Prostate gland (tissue), 2 donors: ENCODE results near the gene NEGR1. TPM values are rescaled to one million over a fixed set of nuclear protein-coding genes. Genes with fewer than 3 reads are reported as not detected.

Experiments used
- DNase-seq: peaks from one replicate; pipeline ENCODE4 v3.0.0-alpha.2; 2019; ENCODE audit warnings: low spot score
- H3K27ac ChIP-seq, 2 donors: fragments of 200-600 bp; sonication (generic); 2 replicates each; pipeline ENCODE4 v1.5.1; 2017 to 2019
- H3K27me3 ChIP-seq: fragments of 200-600 bp; sonication (generic); replicated peaks from 2 replicates; pipeline ENCODE4 v1.5.1; 2019; ENCODE audit not compliant: insufficient read depth
- H3K36me3 ChIP-seq, 2 donors: fragments of 200-600 bp; sonication (generic); 1 replicate in 1 of 2; 2 replicates in 1 of 2; pipeline versions ENCODE4 v1.5.1 to v1.8.1; 2017 to 2019
- H3K4me1 ChIP-seq: fragments of 200-600 bp; sonication (generic); replicated peaks from 2 replicates; pipeline ENCODE4 v1.5.1; 2019
- H3K4me3 ChIP-seq, 2 donors: fragments of 200-600 bp; sonication (generic); 2 replicates each; pipeline ENCODE4 v1.5.1; 2017 to 2019
- H3K9me3 ChIP-seq: fragments of 200-600 bp; sonication (generic); 2 replicates; pipeline ENCODE4 v1.5.1; 2017
- CTCF ChIP-seq, 4 experiments: fragments of 200-600 bp in 2 of 4; fragments of 450-650 bp in 2 of 4; sonication (generic) in 2 of 4; IDR thresholded peaks; 1 replicate in 3 of 4; 2 replicates in 1 of 4; pipeline ENCODE4 v1.5.1; 2016 to 2019; ENCODE audit warnings: antibody characterized with exemption in 4 of 4, mild to moderate bottlenecking in 2 of 4, moderate library complexity in 2 of 4
- POLR2A ChIP-seq: fragments of 450-650 bp; IDR thresholded peaks from one replicate; pipeline ENCODE4 v1.6.1; 2016; ENCODE audit warnings: antibody characterized with exemption, mild to moderate bottlenecking
- POLR2AphosphoS5 ChIP-seq: sonication (generic); formaldehyde crosslinking; IDR thresholded peaks from one replicate; pipeline ENCODE4 v1.6.1; 2017; ENCODE audit warnings: antibody characterized with exemption
- WGBS: methylation state at CpG from one replicate; pipeline ENCODE4 v1.1.5; 2018; 5-methylcytosine and 5-hydroxymethylcytosine counted together
- intact Hi-C: fragments of 100-400 bp; cut with DNase I; formaldehyde crosslinking; loops from one replicate; pipeline ENCODE4 v1.14.2; 2022
- total RNA-seq, 2 donors: library from RNA; depleted of rRNA; stranded (reverse); fragments of >200 nt; gene quantifications; one replicate each; pipeline ENCODE4 v1.1.0, GENCODE V29; 2016

The NEGR1 gene
- 1 to 10 TPM; 2.3 to 7.6 TPM for total RNA-seq

GRCh38 chr1:72282271-72283021 lies at the start of gene NEGR1:
Gene NEGR1 (minus strand): TSS chr1:72282539.
- intact Hi-C loops: loop anchor here (5.0 kb wide), 1 partner anchor 55 kb away; no protein-coding TSS in a partner anchor
- peak within 1 kb of the TSS; percentile 50 for H3K4me3 ChIP-seq
- H3K36me3 ChIP-seq: no peaks in the 10 kb centered on the region
- DNase-seq: peak; percentile 66
- H3K9me3 ChIP-seq: no peaks in the 10 kb centered on the region
- H3K27ac ChIP-seq: peak within 1 kb of the TSS; percentile 74 to 81
- WGBS: under 1% methylated on average over 42 of the region's 54 CpGs
- no peaks in the 10 kb centered on the region for H3K4me1 ChIP-seq
- TF ChIP-seq CTCF (IDR thresholded peaks at IDR 0.05): peak in 1 of 4 experiments; percentile 39
- TF ChIP-seq POLR2A: peak; percentile 24
- no peak for TF ChIP-seq POLR2AphosphoS5
- no peaks in the 10 kb centered on the region for H3K27me3 ChIP-seq

GRCh38 chr1:72326494-72326893 lies 44.2 kb upstream of the NEGR1 start:
- Histone ChIP-seq H3K27me3 (no peaks in the 10 kb centered on the region), H3K4me1 (no peaks in the 10 kb centered on the region), H3K27ac (no peak overlapping the region), H3K36me3 (no peaks in the 10 kb centered on the region), H3K4me3 (no peak overlapping the region), H3K9me3 (no peaks in the 10 kb centered on the region)
- WGBS: 71% methylated on average over 2 of the region's 2 CpGs
- intact Hi-C loops: no loop called here
- TF ChIP-seq CTCF (IDR thresholded peaks at IDR 0.05): no peak
- no peak for TF ChIP-seq POLR2A
- no peak for TF ChIP-seq POLR2AphosphoS5
- no peak for DNase-seq

- DNase-seq: no peak
- intact Hi-C loops: no loop called here
- 73% methylated on average over 1 of the region's 1 CpG for WGBS
These were observed 42.1 kb upstream of the NEGR1 start for GRCh38 chr1:72324451-72324850.

GRCh38 chr1:72322910-72323309 lies 40.6 kb upstream of the NEGR1 start:
- no peaks in the 10 kb centered on the region for H3K9me3 ChIP-seq
- H3K36me3 ChIP-seq: no peaks in the 10 kb centered on the region
- H3K27ac ChIP-seq: no peak overlapping the region
- DNase-seq: no peak
- TF ChIP-seq POLR2AphosphoS5: no peak
- no peak for TF ChIP-seq POLR2A
- no peak for TF ChIP-seq CTCF (IDR thresholded peaks at IDR 0.05)
- no peak overlapping the region for H3K4me3 ChIP-seq
- H3K27me3 ChIP-seq: no peaks in the 10 kb centered on the region
- intact Hi-C loops: no loop called here
- no peaks in the 10 kb centered on the region for H3K4me1 ChIP-seq
- WGBS: 90% methylated on average over 3 of the region's 3 CpGs

More at GRCh38 chr1:72324451-72324850, 42.1 kb upstream of the NEGR1 start:
- Histone ChIP-seq H3K36me3 (no peaks in the 10 kb centered on the region), H3K4me3 (no peak overlapping the region), H3K9me3 (no peaks in the 10 kb centered on the region), H3K27ac (no peak overlapping the region), H3K27me3 (no peaks in the 10 kb centered on the region), H3K4me1 (no peaks in the 10 kb centered on the region)
- TF ChIP-seq POLR2AphosphoS5 (no peak), CTCF (IDR thresholded peaks at IDR 0.05) (no peak), POLR2A (no peak)

GRCh38 chr1:72296501-72296900 lies 14.2 kb upstream of the NEGR1 start:
- no peaks in the 10 kb centered on the region for H3K4me1 ChIP-seq
- no peak for DNase-seq
- no peak overlapping the region for H3K4me3 ChIP-seq
- 74% methylated on average over 2 of the region's 2 CpGs for WGBS
- TF ChIP-seq CTCF (IDR thresholded peaks at IDR 0.05) (no peak), POLR2A (no peak), POLR2AphosphoS5 (no peak)
- no peaks in the 10 kb centered on the region for H3K36me3 ChIP-seq
- H3K27ac ChIP-seq: no peak overlapping the region
- H3K27me3 ChIP-seq: no peaks in the 10 kb centered on the region
- intact Hi-C loops: no loop called here
- no peaks in the 10 kb centered on the region for H3K9me3 ChIP-seq
